Uterus (tissue), 4 donors: ENCODE measurements around the gene UBE3C. TPM values are rescaled to one million over a fixed set of nuclear protein-coding genes. Genes with fewer than 3 reads are reported as not detected.

Source experiments
- small RNA-seq: library from RNA; depleted of rRNA; stranded (forward); fragments of <200 nt; gene quantifications from one replicate; pipeline ENCODE3, GENCODE V24; 2016
- total RNA-seq, 4 donors: library from RNA; depleted of rRNA in 3 of 4; stranded (reverse); fragments of >200 nt in 3 of 4; gene quantifications; one replicate each; pipeline versions ENCODE4 v1.1.0 to v1.2.4, GENCODE V29; 2014 to 2023
- donor health status: DM: yes; HTN: yes; CAD: no.

The UBE3C gene
- total RNA-seq, 4 donors from 2014 or later = 54.1 to 121 (median 91.7) TPM

Small RNAs within 50 kb of the gene (small RNA-seq; reads per million reads assigned to genes)
- gene AC004975.1 = not detected

Other genes with a start within 250 kb of the UBE3C start
- gene LMBR1, start 245.7 kb upstream of the UBE3C start, total RNA-seq = 1,000 to 10,000 TPM in 1 of 4 donors, 100 to 1,000 TPM in 2, 10 to 100 TPM in 1; 54.4 to 1,378 (median 140) TPM
- 10 to 100 TPM in 3 of 4 donors, 1 to 10 TPM in 1; 2.6 to 26.2 (median 20.4) TPM for gene NOM1, start 189.2 kb upstream of the UBE3C start, total RNA-seq
- under 1 TPM in 1 of 4 donors, not detected in 3; 0.28 TPM for gene MNX1, start 128.3 kb upstream of the UBE3C start, total RNA-seq
- gene DNAJB6, start 198.1 kb downstream of the UBE3C start, total RNA-seq = 100 to 1,000 TPM in 3 of 4 donors, 10 to 100 TPM in 1; 63.5 to 125 (median 107) TPM